Measurements from ENCODE around the gene DNM3. TPM values are rescaled to one million over a fixed set of nuclear protein-coding genes. Genes with fewer than 3 reads are reported as not detected.

Gene DNM3
- total and polyA plus RNA-seq, 9 donors = 3.1 to 6.5 (median 4.4) TPM

DNA sequence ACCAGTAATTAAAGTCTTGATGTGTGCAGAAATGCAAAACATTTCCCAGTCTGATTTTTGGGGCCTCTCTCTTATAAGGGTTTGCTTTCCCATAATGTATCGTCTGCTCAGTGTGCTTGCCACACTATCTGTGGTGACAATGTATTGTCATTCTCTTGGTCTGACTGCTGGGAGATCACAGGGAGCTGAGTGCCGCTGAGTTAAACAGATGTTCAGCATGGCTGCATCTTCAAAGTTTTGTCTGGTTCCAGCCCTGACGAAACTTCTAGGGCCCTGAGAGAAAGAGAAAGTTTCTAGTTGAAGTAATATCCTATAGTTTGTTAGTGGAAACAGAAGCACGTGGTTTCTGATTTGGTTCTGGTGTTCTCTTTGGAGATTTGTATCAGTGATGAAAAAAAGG is 42.6 kb downstream of the DNM3 start:
- no peaks in the 10 kb centered on the region for H3K36me3 ChIP-seq
- no peak overlapping the region for H3K27ac ChIP-seq
- WGBS, 3 donors = 75 to 83% (median 83%) methylated on average over 4 of the region's 4 CpGs
- DNase-seq = no peak
- intact Hi-C loops (cut with DNase I) = no loop called here
- peaks cover 4% of the 10 kb centered on the region for H3K27me3 ChIP-seq
- H3K4me1 ChIP-seq (ENCODE audit: insufficient read depth) = no peaks in the 10 kb centered on the region
- no peaks in the 10 kb centered on the region for H3K9me3 ChIP-seq
- H3K4me3 ChIP-seq = no peak overlapping the region
- TF ChIP-seq, protein P1, sequence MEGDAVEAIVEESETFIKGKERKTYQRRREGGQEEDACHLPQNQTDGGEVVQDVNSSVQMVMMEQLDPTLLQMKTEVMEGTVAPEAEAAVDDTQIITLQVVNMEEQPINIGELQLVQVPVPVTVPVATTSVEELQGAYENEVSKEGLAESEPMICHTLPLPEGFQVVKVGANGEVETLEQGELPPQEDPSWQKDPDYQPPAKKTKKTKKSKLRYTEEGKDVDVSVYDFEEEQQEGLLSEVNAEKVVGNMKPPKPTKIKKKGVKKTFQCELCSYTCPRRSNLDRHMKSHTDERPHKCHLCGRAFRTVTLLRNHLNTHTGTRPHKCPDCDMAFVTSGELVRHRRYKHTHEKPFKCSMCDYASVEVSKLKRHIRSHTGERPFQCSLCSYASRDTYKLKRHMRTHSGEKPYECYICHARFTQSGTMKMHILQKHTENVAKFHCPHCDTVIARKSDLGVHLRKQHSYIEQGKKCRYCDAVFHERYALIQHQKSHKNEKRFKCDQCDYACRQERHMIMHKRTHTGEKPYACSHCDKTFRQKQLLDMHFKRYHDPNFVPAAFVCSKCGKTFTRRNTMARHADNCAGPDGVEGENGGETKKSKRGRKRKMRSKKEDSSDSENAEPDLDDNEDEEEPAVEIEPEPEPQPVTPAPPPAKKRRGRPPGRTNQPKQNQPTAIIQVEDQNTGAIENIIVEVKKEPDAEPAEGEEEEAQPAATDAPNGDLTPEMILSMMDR (IDR thresholded peaks at IDR 0.05) = no peak
- TF ChIP-seq POLR2A (IDR thresholded peaks at IDR 0.05) (no peak), EP300 (IDR thresholded peaks at IDR 0.05) (no peak)

DNA sequence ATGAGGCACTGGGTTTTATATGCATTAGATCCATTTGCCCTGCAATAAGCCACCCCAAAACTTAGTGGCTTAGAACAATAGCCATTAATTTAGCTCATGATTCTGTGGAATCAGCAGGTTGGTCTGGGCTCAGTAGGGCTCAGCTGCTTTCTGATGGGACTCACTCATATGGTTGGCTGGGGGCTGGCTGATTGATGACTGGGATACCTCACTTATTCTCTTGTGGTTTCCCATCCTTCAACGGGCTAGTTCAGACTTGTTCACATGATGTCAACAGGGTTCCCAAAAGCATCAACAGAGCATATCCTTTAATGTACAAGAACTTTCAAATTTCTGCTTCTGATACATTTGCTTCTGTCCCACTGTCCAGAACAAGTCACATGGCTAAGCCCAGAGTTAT is 43.2 kb downstream of the DNM3 start:
- intact Hi-C loops (cut with DNase I) = no loop called here
- Histone ChIP-seq H3K36me3 (no peaks in the 10 kb centered on the region), H3K4me1 (ENCODE audit: insufficient read depth) (no peaks in the 10 kb centered on the region), H3K9me3 (no peaks in the 10 kb centered on the region), H3K4me3 (no peak overlapping the region), H3K27me3 (peaks cover 4% of the 10 kb centered on the region), H3K27ac (no peak overlapping the region)
- DNase-seq = no peak
- WGBS, 3 donors = 88 to 90% (median 89%) methylated on average over 1 of the region's 1 CpG
- TF ChIP-seq, protein P1 (IDR thresholded peaks at IDR 0.05) = no peak
- no peak for TF ChIP-seq POLR2A (IDR thresholded peaks at IDR 0.05)
- TF ChIP-seq EP300 (IDR thresholded peaks at IDR 0.05) = no peak

DNA sequence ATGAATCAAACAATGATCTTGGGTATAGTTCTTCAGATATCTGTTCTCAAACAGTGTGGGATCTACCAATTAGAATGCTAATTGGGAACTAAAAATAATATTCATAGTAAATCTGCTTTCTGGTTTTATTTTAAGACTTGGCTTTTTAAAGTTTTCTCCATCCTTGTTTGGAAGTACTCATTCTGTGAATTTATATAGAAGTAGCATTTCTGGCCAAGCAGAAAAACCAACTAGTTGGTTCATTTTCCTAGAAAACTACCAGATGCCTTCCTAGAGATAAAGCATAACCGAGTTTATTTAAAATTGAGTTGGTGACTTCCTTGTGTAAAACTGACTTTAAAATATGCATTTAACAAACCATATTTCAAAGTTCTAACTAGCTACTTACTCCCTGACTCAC is 48.8 kb downstream of the DNM3 start:
- no peak overlapping the region for H3K27ac ChIP-seq
- H3K4me1 ChIP-seq (ENCODE audit: insufficient read depth) = no peaks in the 10 kb centered on the region
- H3K9me3 ChIP-seq = no peaks in the 10 kb centered on the region
- no peak for DNase-seq
- no peak overlapping the region for H3K4me3 ChIP-seq
- H3K36me3 ChIP-seq = no peaks in the 10 kb centered on the region
- intact Hi-C loops (cut with DNase I) = no loop called here
- H3K27me3 ChIP-seq = no peaks in the 10 kb centered on the region
- WGBS, 3 donors = 63 to 77% (median 67%) methylated on average over 1 of the region's 1 CpG
- no peak for TF ChIP-seq EP300 (IDR thresholded peaks at IDR 0.05)
- no peak for TF ChIP-seq POLR2A (IDR thresholded peaks at IDR 0.05)
- TF ChIP-seq, protein P1 (IDR thresholded peaks at IDR 0.05) = no peak

DNA sequence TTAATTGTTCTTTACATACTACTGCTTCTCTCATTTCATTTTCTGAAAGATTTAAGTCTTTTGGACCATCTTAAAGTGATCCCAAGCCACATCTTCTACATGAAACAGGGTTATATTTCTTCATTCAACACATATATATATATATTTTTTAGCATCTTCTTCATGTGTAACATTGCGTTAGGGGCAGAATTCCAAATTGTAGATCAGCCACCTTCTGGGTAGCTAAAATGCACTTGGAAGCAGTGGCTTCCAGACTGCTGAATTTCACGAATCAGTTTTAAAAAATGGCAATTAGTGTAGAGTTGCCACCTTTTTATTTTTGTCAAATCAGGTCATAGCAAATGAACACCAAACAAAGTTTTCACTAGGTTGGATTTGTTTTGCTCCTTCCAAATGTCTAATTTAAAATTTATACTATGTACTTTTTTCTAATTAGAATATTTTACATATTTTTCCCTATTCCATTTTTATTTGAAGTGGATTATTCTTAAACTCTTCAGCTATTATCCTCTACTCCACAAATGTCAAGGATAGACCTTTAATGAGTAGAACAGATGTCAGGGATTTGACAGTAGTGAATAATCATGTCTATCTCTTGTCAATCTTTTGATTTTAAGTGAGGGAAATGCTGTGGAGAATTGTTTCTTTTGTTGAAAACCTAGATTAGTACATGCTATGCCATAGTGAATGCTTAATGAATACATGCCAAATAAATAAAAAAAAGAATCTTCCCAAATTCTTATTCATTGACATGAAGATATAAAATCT is 55.8 kb downstream of the DNM3 start:
- no peaks in the 10 kb centered on the region for H3K27me3 ChIP-seq
- no peak overlapping the region for H3K4me3 ChIP-seq
- no peak overlapping the region for H3K27ac ChIP-seq
- H3K9me3 ChIP-seq = no peaks in the 10 kb centered on the region
- 85 to 92% (median 88%) methylated on average over 2 of the region's 2 CpGs for WGBS, 3 donors
- intact Hi-C loops (cut with DNase I) = no loop called here
- TF ChIP-seq EP300 (IDR thresholded peaks at IDR 0.05) = no peak
- TF ChIP-seq, protein P1 (IDR thresholded peaks at IDR 0.05) = no peak
- TF ChIP-seq POLR2A (IDR thresholded peaks at IDR 0.05) = no peak
- no peak for DNase-seq
- no peaks in the 10 kb centered on the region for H3K4me1 ChIP-seq (ENCODE audit: insufficient read depth)
- H3K36me3 ChIP-seq = no peaks in the 10 kb centered on the region
